Vagina (tissue), 2 donors: ENCODE data around the gene PNMA8A.

Experiments
- CTCF ChIP-seq, 3 experiments: fragments of 450-650 bp in 2 of 3; fragments of 200-600 bp in 1 of 3; sonication (generic) in 1 of 3; IDR thresholded peaks; one replicate each; pipeline ENCODE4 v1.5.1; 2017 to 2019; ENCODE audit warnings: antibody characterized with exemption in 3 of 3, mild to moderate bottlenecking in 2 of 3, moderate library complexity in 2 of 3
- POLR2A ChIP-seq, 2 donors: fragments of 450-650 bp; IDR thresholded peaks; one replicate each; pipeline ENCODE4 v1.6.1; 2017; ENCODE audit warnings: antibody characterized with exemption in 2 of 2, mild to moderate bottlenecking in 2 of 2, moderate library complexity in 2 of 2
- POLR2AphosphoS5 ChIP-seq, 2 donors: sonication (generic); formaldehyde crosslinking; IDR thresholded peaks; one replicate each; pipeline ENCODE4 v1.9.0; 2017; ENCODE audit warnings: antibody characterized with exemption in 2 of 2, mild to moderate bottlenecking in 2 of 2, low read depth in 1 of 2; ENCODE audit not compliant: insufficient read depth in 1 of 2

GRCh38 chr19:46466536-46467196, 4.7 kb downstream of the PNMA8A start:
- no peak for TF ChIP-seq POLR2AphosphoS5 (IDR thresholded peaks at IDR 0.05; ENCODE audit: insufficient read depth in 1 of 2, low read depth in 1 of 2)
- TF ChIP-seq CTCF (IDR thresholded peaks at IDR 0.05) = no peak
- no peak for TF ChIP-seq POLR2A (IDR thresholded peaks at IDR 0.05)
